Fibroblast of lung (primary cell): ENCODE data around the gene CXCR2. TPM values are rescaled to one million over a fixed set of nuclear protein-coding genes. Genes with fewer than 3 reads are reported as not detected.
A peak's percentile ranks its signal among the peaks of the same experiment; 100 is the strongest.

Experiments used
- DNase-seq, 2 donors: peaks; one replicate each; pipeline versions ENCODE4 v3.0.0 to v3.0.0-alpha.2; 2010; ENCODE audit warnings: low read depth in 2 of 2
- H2AFZ ChIP-seq: 2 replicates; pipeline ENCODE4 v1.5.1; 2012; ENCODE audit warnings: low read length, control low read depth, inconsistent platforms
- H3K27ac ChIP-seq: 2 replicates; pipeline ENCODE4 v1.5.1; 2011; ENCODE audit warnings: low read length, control low read depth; ENCODE audit not compliant: insufficient read depth
- H3K27me3 ChIP-seq: 2 replicates; pipeline ENCODE4 v1.5.1; 2011; ENCODE audit warnings: mild to moderate bottlenecking, low read length; ENCODE audit not compliant: control insufficient read depth, insufficient read depth
- H3K36me3 ChIP-seq: 2 replicates; pipeline ENCODE4 v1.5.1; 2011; ENCODE audit warnings: low read length; ENCODE audit not compliant: control insufficient read depth, insufficient read depth
- H3K4me1 ChIP-seq: 2 replicates; pipeline ENCODE4 v1.5.1; 2011; ENCODE audit warnings: low read length; ENCODE audit not compliant: control insufficient read depth, insufficient read depth; ENCODE audit errors: extremely low read depth
- H3K4me2 ChIP-seq: 2 replicates; pipeline ENCODE4 v1.5.1; 2011; ENCODE audit warnings: low read length, control low read depth; ENCODE audit not compliant: insufficient read depth; ENCODE audit errors: extremely low read depth
- H3K4me3 ChIP-seq, 4 experiments: fragments of 200-600 bp in 1 of 4; sonication (generic) in 1 of 4; replicated peaks in 1 of 4; 2 replicates each; pipeline ENCODE4 v1.5.1; 2011 to 2016; ENCODE audit warnings: low read length in 4 of 4, low read depth in 3 of 4, mild to moderate bottlenecking in 3 of 4, control low read depth in 2 of 4, inconsistent platforms in 1 of 4, mixed read lengths in 1 of 4; ENCODE audit not compliant: insufficient read depth in 1 of 4; ENCODE audit errors: control extremely low read depth in 1 of 4
- H3K79me2 ChIP-seq: 2 replicates; pipeline ENCODE4 v1.5.1; 2012; ENCODE audit warnings: mild to moderate bottlenecking, low read length, inconsistent platforms; ENCODE audit not compliant: control insufficient read depth, insufficient read depth
- H3K9ac ChIP-seq: 2 replicates; pipeline ENCODE4 v1.5.1; 2011; ENCODE audit warnings: mild to moderate bottlenecking, low read length, control low read depth; ENCODE audit not compliant: insufficient read depth
- H3K9me3 ChIP-seq: 2 replicates; pipeline ENCODE4 v1.5.1; 2012; ENCODE audit warnings: low read depth, low read length; ENCODE audit not compliant: control insufficient read depth, insufficient read depth
- H4K20me1 ChIP-seq: 2 replicates; pipeline ENCODE4 v1.5.1; 2011; ENCODE audit warnings: low read length; ENCODE audit not compliant: control insufficient read depth, insufficient read depth; ENCODE audit errors: extremely low read depth
- CTCF ChIP-seq, 2 donors: IDR thresholded peaks in 1 of 2; conservative IDR thresholded peaks in 1 of 2; 1 replicate in 1 of 2; 2 replicates in 1 of 2; pipeline ENCODE4 v1.5.1; 2011 to 2012; ENCODE audit warnings: low read length in 2 of 2, control low read depth in 1 of 2, inconsistent platforms in 1 of 2, low read depth in 1 of 2, mild to moderate bottlenecking in 1 of 2
- EZH2 ChIP-seq: IDR thresholded peaks from 2 replicates; pipeline ENCODE4 v1.5.1; 2012; ENCODE audit warnings: low read length, control low read depth, mild to moderate bottlenecking; ENCODE audit errors: missing control alignments
- polyA plus RNA-seq, 2 donors: library from polyadenylated mRNA; depleted of rRNA in 1 of 2; stranded (reverse) in 1 of 2; unstranded in 1 of 2; fragments of >200 nt; gene quantifications; 2 replicates each; pipeline ENCODE4 v1.2.1, GENCODE V29; 2011 to 2012; ENCODE audit warnings: missing spikeins in 1 of 2
- total RNA-seq: library from RNA; depleted of rRNA; stranded (reverse); fragments of >200 nt; gene quantifications from 2 replicates; pipeline ENCODE4 v1.2.1, GENCODE V29; 2014

The CXCR2 gene
- total and polyA plus RNA-seq, 2 donors (not counting 1 experiment from before 2014, with no cell fraction given): not detected

- H3K27me3 ChIP-seq: peaks cover 23% of the 10 kb centered on the region
- no peaks in the 10 kb centered on the region for H3K9me3 ChIP-seq
- no peak overlapping the region for H2AFZ ChIP-seq
- H3K79me2 ChIP-seq: no peaks in the 10 kb centered on the region
- no peak for TF ChIP-seq EZH2
- TF ChIP-seq CTCF (conservative IDR thresholded peaks at IDR 0.05 in 1 of 2, IDR thresholded peaks at IDR 0.05 in 1 of 2; ENCODE audit: low read depth in 1 of 2, low read length in 2 of 2): no peak
- H3K27ac ChIP-seq: no peak overlapping the region
- no peaks in the 10 kb centered on the region for H3K4me1 ChIP-seq
- DNase-seq: no peak
- H3K4me2 ChIP-seq: no peak overlapping the region
- H3K9ac ChIP-seq: no peak overlapping the region
- no peaks in the 10 kb centered on the region for H3K36me3 ChIP-seq
- no peaks in the 10 kb centered on the region for H4K20me1 ChIP-seq
- H3K4me3 ChIP-seq: no peak overlapping the region
These were observed 3.1 kb downstream of the CXCR2 start for GRCh38 chr2:218128781-218129457.

- no peaks in the 10 kb centered on the region for H3K9me3 ChIP-seq
- H3K27me3 ChIP-seq: peaks cover 23% of the 10 kb centered on the region
- H3K4me1 ChIP-seq: no peaks in the 10 kb centered on the region
- no peaks in the 10 kb centered on the region for H3K36me3 ChIP-seq
- no peak overlapping the region for H3K9ac ChIP-seq
- no peak overlapping the region for H2AFZ ChIP-seq
- TF ChIP-seq CTCF (conservative IDR thresholded peaks at IDR 0.05 in 1 of 2, IDR thresholded peaks at IDR 0.05 in 1 of 2; ENCODE audit: low read depth in 1 of 2, low read length in 2 of 2) (no peak), EZH2 (no peak)
- DNase-seq: peak; percentile 3 to 49
- H3K4me2 ChIP-seq: no peak overlapping the region
- no peak overlapping the region for H3K4me3 ChIP-seq
- H3K79me2 ChIP-seq: no peaks in the 10 kb centered on the region
- H3K27ac ChIP-seq: no peak overlapping the region
- no peaks in the 10 kb centered on the region for H4K20me1 ChIP-seq
These were observed 3.8 kb downstream of the CXCR2 start for GRCh38 chr2:218129458-218130135.

- Histone ChIP-seq H3K27ac (no peak overlapping the region), H3K79me2 (no peaks in the 10 kb centered on the region), H2AFZ (no peak overlapping the region), H3K4me3 (no peak overlapping the region), H3K9ac (no peak overlapping the region), H3K27me3 (peaks cover 22% of the 10 kb centered on the region), H3K4me1 (no peaks in the 10 kb centered on the region), H3K9me3 (no peaks in the 10 kb centered on the region), H3K36me3 (no peaks in the 10 kb centered on the region), H3K4me2 (no peak overlapping the region), H4K20me1 (no peaks in the 10 kb centered on the region)
- no peak for TF ChIP-seq CTCF (conservative IDR thresholded peaks at IDR 0.05 in 1 of 2, IDR thresholded peaks at IDR 0.05 in 1 of 2; ENCODE audit: low read depth in 1 of 2, low read length in 2 of 2)
- no peak for DNase-seq
These were observed 4.5 kb downstream of the CXCR2 start for GRCh38 chr2:218130377-218130776.
